Activated T-helper 1 cell treated with anti-CD3 and anti-CD28 coated beads, Interleukin-12 subunit alpha, Interleukin-12 subunit beta, Interleukin-2, Interleukin-4 antibody, amounts not matched to agents 30 ng/mL and 10 ng/mL and 1 ng/mL, durations not matched to agents 14 hours and 24 hours and 36 hours (primary cell): ENCODE measurements around the gene PCARE. TPM values are rescaled to one million over a fixed set of nuclear protein-coding genes. Genes with fewer than 3 reads are reported as not detected.
A peak's percentile ranks its signal among the peaks of the same experiment; 100 is the strongest.

Experiments used
- DNase-seq: peaks from one replicate; pipeline ENCODE4 v3.0.0; 2021; ENCODE audit warnings: low spot score
- H3K27ac Mint-ChIP-seq: one replicate; pipeline ENCODE4 v1.8.0; 2021; ENCODE audit warnings: mild to moderate bottlenecking, mixed read lengths
- H3K27me3 Mint-ChIP-seq: one replicate; pipeline ENCODE4 v1.8.0; 2022; ENCODE audit warnings: mild to moderate bottlenecking, moderate library complexity, mixed read lengths; ENCODE audit not compliant: insufficient read depth
- H3K36me3 Mint-ChIP-seq: one replicate; pipeline ENCODE4 v1.8.0; 2021; ENCODE audit warnings: low read depth, mixed read lengths
- H3K4me1 Mint-ChIP-seq: one replicate; pipeline ENCODE4 v1.8.0; 2021; ENCODE audit warnings: low read depth, mixed read lengths
- H3K4me3 Mint-ChIP-seq: one replicate; pipeline ENCODE4 v1.8.0; 2021; ENCODE audit warnings: mild to moderate bottlenecking, moderate library complexity, mixed read lengths
- H3K9me3 Mint-ChIP-seq: one replicate; pipeline ENCODE4 v1.8.0; 2021; ENCODE audit warnings: mixed read lengths
- intact Hi-C: fragments of 100-400 bp; cut with micrococcal nuclease; formaldehyde crosslinking; loops from one replicate; pipeline ENCODE4 v1.15.1; 2024
- total RNA-seq: library from RNA; stranded (reverse); gene quantifications from 2 replicates; pipeline ENCODE4 v1.2.3, GENCODE V29; 2022

The PCARE gene
- total RNA-seq, 1 donor from 2014 or later = not detected

GRCh38 chr2:29035016-29035745 lies 39.1 kb downstream of the PCARE start:
- H3K4me3 Mint-ChIP-seq = no peak overlapping the region
- H3K27ac Mint-ChIP-seq = no peak overlapping the region
- peaks cover 3% of the 10 kb centered on the region for H3K27me3 Mint-ChIP-seq
- H3K4me1 Mint-ChIP-seq = peaks cover 26% of the 10 kb centered on the region
- intact Hi-C loops = no loop called here
- no peak for DNase-seq
- no peaks in the 10 kb centered on the region for H3K9me3 Mint-ChIP-seq
- peaks cover 2% of the 10 kb centered on the region for H3K36me3 Mint-ChIP-seq

DNA sequence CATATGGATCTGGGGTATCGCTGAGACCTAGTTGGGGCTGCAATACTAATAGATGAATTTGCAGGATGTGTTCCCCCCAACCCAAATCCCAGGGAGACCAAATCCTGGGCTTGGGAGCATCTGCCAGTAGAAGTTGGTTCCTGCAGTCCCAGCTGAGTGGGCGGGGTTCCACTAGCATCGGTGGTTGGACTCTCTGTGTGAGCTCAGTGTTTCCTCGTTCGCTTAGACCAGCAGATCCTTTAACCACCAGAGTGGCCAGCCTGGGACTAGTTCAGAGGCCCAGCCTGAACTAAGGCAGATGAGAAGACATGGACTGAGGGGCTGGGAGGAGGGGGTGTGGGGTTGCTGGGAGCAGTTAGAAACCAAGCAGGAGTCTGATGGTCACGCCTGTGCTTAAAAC lies 40.7 kb downstream of the PCARE start:
- Mint-ChIP-seq H3K4me3 (no peak overlapping the region), H3K27me3 (peaks cover 3% of the 10 kb centered on the region), H3K4me1 (peaks cover 26% of the 10 kb centered on the region), H3K36me3 (peaks cover 2% of the 10 kb centered on the region), H3K27ac (no peak overlapping the region), H3K9me3 (no peaks in the 10 kb centered on the region)
- intact Hi-C loops = no loop called here
- no peak for DNase-seq

DNA sequence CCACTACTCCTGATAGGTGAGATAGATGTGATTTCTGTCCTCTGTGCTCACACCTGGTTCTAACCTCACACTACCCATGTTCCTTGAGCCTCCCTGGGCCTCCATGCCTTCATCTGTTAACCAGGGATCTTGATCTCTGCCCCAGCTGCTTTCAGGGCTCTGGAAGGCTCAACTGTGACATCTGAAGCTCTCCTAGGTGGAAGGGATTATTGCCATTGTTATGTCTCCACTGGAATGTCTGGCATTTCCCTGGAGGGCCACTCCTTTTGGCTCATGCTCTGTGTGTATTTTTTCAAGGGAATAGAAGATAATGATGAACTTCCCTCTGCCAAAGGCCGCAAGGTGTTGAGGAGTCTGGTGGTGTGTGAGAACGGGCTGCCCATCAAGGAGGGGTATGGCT lies 41.2 kb downstream of the PCARE start:
- peaks cover 2% of the 10 kb centered on the region for H3K36me3 Mint-ChIP-seq
- H3K27ac Mint-ChIP-seq = no peak overlapping the region
- peaks cover 26% of the 10 kb centered on the region for H3K4me1 Mint-ChIP-seq
- no peaks in the 10 kb centered on the region for H3K9me3 Mint-ChIP-seq
- intact Hi-C loops = no loop called here
- H3K27me3 Mint-ChIP-seq = peaks cover 3% of the 10 kb centered on the region
- no peak overlapping the region for H3K4me3 Mint-ChIP-seq
- no peak for DNase-seq

GRCh38 chr2:29032189-29032588 lies 42.1 kb downstream of the PCARE start:
- Mint-ChIP-seq H3K36me3 (peaks cover 2% of the 10 kb centered on the region), H3K4me1 (peaks cover 26% of the 10 kb centered on the region), H3K9me3 (no peaks in the 10 kb centered on the region), H3K4me3 (no peak overlapping the region), H3K27me3 (peaks cover 3% of the 10 kb centered on the region), H3K27ac (no peak overlapping the region)
- DNase-seq = no peak
- intact Hi-C loops = no loop called here

DNA sequence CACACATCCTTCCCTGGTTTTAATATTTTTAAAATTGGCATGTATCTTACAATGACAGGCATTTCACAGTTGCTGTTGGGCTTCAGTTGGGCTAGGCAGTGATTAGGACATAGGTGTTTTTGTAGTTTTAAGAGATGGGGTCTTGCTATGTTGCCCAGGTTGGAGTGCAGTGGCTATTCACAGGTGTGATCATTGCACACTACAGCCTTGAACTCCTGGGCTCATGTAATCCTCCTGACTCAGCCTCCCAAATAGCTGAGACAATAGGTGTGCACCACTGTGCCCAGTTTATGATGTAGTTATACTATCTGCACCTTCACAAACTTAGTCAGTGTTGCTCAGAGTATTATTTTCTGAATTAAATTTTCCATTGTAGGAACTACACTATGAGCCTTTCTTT lies 43.3 kb downstream of the PCARE start:
- DNase-seq = no peak
- H3K27ac Mint-ChIP-seq = no peak overlapping the region
- no peak overlapping the region for H3K4me3 Mint-ChIP-seq
- H3K4me1 Mint-ChIP-seq = peaks cover 23% of the 10 kb centered on the region
- peaks cover 3% of the 10 kb centered on the region for H3K27me3 Mint-ChIP-seq
- intact Hi-C loops = no loop called here
- peaks cover 3% of the 10 kb centered on the region for H3K36me3 Mint-ChIP-seq
- no peaks in the 10 kb centered on the region for H3K9me3 Mint-ChIP-seq

- Mint-ChIP-seq H3K9me3 (no peaks in the 10 kb centered on the region), H3K4me1 (no peaks in the 10 kb centered on the region), H3K36me3 (peaks cover 4% of the 10 kb centered on the region), H3K27me3 (no peaks in the 10 kb centered on the region), H3K27ac (no peak overlapping the region), H3K4me3 (no peak overlapping the region)
- DNase-seq = no peak
- intact Hi-C loops = no loop called here
These were observed 48.6 kb downstream of the PCARE start for GRCh38 chr2:29025711-29026110.

DNA sequence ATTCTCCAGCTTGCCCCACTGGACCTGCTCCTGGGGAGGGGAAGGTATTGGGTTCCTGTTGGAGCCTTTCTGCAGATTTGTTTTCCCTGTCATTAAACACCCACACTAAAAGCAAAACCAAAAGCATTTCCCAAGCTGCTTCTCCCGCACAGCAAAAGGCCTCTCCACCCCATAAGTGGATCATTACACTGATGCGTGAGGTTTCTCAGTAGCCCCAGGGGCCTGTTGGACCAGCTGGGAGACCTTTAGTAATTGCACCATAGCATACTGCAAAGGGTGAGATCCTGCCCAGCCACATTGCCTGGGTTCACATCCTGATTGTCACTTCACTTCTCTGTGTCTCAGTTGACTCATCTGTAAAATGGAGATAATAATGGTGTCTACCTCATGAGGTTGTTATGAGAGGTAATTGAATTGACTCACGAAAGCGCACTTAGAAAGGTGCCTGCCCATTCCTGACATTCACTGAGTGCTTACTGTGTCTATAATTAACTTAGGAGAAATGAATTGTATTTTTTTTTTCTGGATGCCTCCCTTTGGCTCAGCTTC lies 49.4 kb downstream of the PCARE start:
- Mint-ChIP-seq H3K36me3 (peaks cover 4% of the 10 kb centered on the region), H3K4me1 (no peaks in the 10 kb centered on the region), H3K9me3 (no peaks in the 10 kb centered on the region), H3K27me3 (no peaks in the 10 kb centered on the region), H3K4me3 (no peak overlapping the region), H3K27ac (no peak overlapping the region)
- DNase-seq = no peak
- intact Hi-C loops = no loop called here

DNA sequence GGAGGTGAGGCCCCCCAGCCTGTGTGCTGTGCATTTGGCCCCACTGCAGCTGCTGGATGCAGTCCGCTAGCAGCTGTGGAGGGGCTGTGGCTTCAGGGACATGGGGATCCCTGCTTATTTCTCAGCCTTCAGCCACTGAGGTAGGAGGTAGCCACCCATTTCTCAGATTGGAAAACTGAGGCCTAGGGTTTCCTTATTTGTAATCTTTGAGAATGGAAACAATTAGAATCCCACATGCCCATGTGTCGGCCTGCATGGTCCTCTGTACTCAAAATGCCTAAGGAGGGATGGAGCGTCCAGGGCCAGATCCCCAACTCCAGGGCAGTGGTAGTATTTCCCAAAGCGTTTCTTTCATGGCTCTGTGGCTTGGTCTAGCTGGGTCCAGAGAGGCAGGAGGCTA lies 51.1 kb downstream of the PCARE start:
- H3K27me3 Mint-ChIP-seq = no peaks in the 10 kb centered on the region
- intact Hi-C loops = no loop called here
- no peak overlapping the region for H3K27ac Mint-ChIP-seq
- peaks cover 4% of the 10 kb centered on the region for H3K36me3 Mint-ChIP-seq
- H3K4me1 Mint-ChIP-seq = no peaks in the 10 kb centered on the region
- no peaks in the 10 kb centered on the region for H3K9me3 Mint-ChIP-seq
- H3K4me3 Mint-ChIP-seq = no peak overlapping the region
- DNase-seq = no peak

GRCh38 chr2:29022679-29023078 lies 51.6 kb downstream of the PCARE start:
- intact Hi-C loops = no loop called here
- DNase-seq = no peak
- Mint-ChIP-seq H3K36me3 (peaks cover 4% of the 10 kb centered on the region), H3K4me3 (no peak overlapping the region), H3K27me3 (no peaks in the 10 kb centered on the region), H3K9me3 (no peaks in the 10 kb centered on the region), H3K27ac (no peak overlapping the region), H3K4me1 (no peaks in the 10 kb centered on the region)

DNA sequence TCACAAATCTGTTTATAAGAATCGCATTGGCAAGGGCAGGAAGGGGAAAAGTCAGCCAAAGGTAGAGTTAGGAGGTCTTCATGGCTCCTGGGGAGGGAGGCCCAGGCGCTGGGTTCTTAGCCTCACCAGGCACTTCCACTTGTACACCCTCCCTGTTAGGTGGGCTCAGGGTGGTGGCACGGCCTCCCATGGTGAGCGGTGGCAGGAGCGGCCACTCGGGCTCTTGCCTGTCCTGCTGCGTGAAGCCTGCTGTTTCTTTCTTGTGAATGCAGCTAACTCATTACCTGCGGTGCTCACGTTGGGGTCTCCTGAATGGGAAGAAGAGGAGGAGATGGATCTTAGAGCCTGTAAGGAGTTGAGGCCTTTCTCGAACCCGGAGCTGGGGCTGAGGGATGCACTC lies 52.4 kb downstream of the PCARE start:
- DNase-seq = no peak
- peaks cover 2% of the 10 kb centered on the region for H3K4me1 Mint-ChIP-seq

GRCh38 chr2:29017716-29018435 lies 56.4 kb downstream of the PCARE start:
- Mint-ChIP-seq H3K4me1 (peaks cover 42% of the 10 kb centered on the region), H3K27ac (no peak overlapping the region), H3K9me3 (no peaks in the 10 kb centered on the region), H3K4me3 (no peak overlapping the region), H3K36me3 (peaks cover 2% of the 10 kb centered on the region), H3K27me3 (peaks cover 2% of the 10 kb centered on the region)
- no peak for DNase-seq
- intact Hi-C loops = loop anchor here (10.0 kb wide), 1 partner anchor 393 kb away; no protein-coding TSS in a partner anchor

More for the DNA sequence above, 52.4 kb downstream of the PCARE start:
- Mint-ChIP-seq H3K27me3 (no peaks in the 10 kb centered on the region), H3K27ac (no peak overlapping the region), H3K4me3 (no peak overlapping the region), H3K36me3 (peaks cover 2% of the 10 kb centered on the region), H3K9me3 (no peaks in the 10 kb centered on the region)
- intact Hi-C loops = no loop called here

GRCh38 chr2:29016504-29016903 lies 57.8 kb downstream of the PCARE start:
- intact Hi-C loops = loop anchor here (10.0 kb wide), 1 partner anchor 392 kb away; no protein-coding TSS in a partner anchor
- Mint-ChIP-seq H3K4me1 (peaks cover 51% of the 10 kb centered on the region), H3K4me3 (no peak overlapping the region), H3K27ac (peak overlapping the region; percentile 74), H3K27me3 (peaks cover 2% of the 10 kb centered on the region), H3K36me3 (peaks cover 2% of the 10 kb centered on the region), H3K9me3 (no peaks in the 10 kb centered on the region)
- no peak for DNase-seq
